UCSD-AML1 (cell line): ENCODE data around the gene CDA.

Source experiments
- DNase-seq: peaks from one replicate; lab custom pipeline; 2025; ENCODE audit not compliant: unreplicated experiment; lab: John Stamatoyannopoulos, UW

The CDA gene

GRCh38 chr1:20588634-20589225 is at the start of gene CDA:
TSS of gene CDA (plus strand) at chr1:20589097. CDS start at chr1:20589130, 33 bp downstream.
- DNase-seq = peak; percentile 57

GRCh38 chr1:20540281-20540680 is 48.6 kb upstream of the CDA start:
- DNase-seq = no peak

- DNase-seq = no peak
Observed at GRCh38 chr1:20546637-20547036, 42.3 kb upstream of the CDA start.

GRCh38 chr1:20551161-20551560 is 37.7 kb upstream of the CDA start:
- DNase-seq = no peak

GRCh38 chr1:20551945-20552727 is 36.8 kb upstream of the CDA start, which contains the start of gene FAM43B:
TSS of gene FAM43B (plus strand) at chr1:20552573. CDS start at chr1:20552974, 401 bp downstream.
- DNase-seq = no peak

GRCh38 chr1:20552728-20553445 is 36.0 kb upstream of the CDA start:
- no peak for DNase-seq

- DNase-seq = no peak
Observed at GRCh38 chr1:20555025-20555757, 33.7 kb upstream of the CDA start.

- no peak for DNase-seq
Observed at GRCh38 chr1:20555758-20556120, 33.2 kb upstream of the CDA start.

- DNase-seq = no peak
Observed at GRCh38 chr1:20558191-20558590, 30.7 kb upstream of the CDA start.

- no peak for DNase-seq
Observed at GRCh38 chr1:20560966-20561365, 27.9 kb upstream of the CDA start.

GRCh38 chr1:20565234-20565633 is 23.7 kb upstream of the CDA start:
- no peak for DNase-seq

GRCh38 chr1:20569523-20570098 is 19.3 kb upstream of the CDA start:
- DNase-seq = no peak

GRCh38 chr1:20571427-20571826 is 17.5 kb upstream of the CDA start:
- DNase-seq = no peak

GRCh38 chr1:20573987-20574386 is 14.9 kb upstream of the CDA start:
- DNase-seq = no peak

GRCh38 chr1:20574686-20575540 is 14.0 kb upstream of the CDA start:
- DNase-seq = peak; percentile 92

GRCh38 chr1:20575541-20576336 is 13.2 kb upstream of the CDA start:
- no peak for DNase-seq

- no peak for DNase-seq
Observed at GRCh38 chr1:20578062-20578461, 10.8 kb upstream of the CDA start.

GRCh38 chr1:20578721-20579395 is 10.0 kb upstream of the CDA start:
- DNase-seq = no peak

- DNase-seq = peak; percentile 32
Observed at GRCh38 chr1:20584890-20585289, 4.0 kb upstream of the CDA start.
